ENCODE data around the gene PPP3R1.

Gene PPP3R1

DNA sequence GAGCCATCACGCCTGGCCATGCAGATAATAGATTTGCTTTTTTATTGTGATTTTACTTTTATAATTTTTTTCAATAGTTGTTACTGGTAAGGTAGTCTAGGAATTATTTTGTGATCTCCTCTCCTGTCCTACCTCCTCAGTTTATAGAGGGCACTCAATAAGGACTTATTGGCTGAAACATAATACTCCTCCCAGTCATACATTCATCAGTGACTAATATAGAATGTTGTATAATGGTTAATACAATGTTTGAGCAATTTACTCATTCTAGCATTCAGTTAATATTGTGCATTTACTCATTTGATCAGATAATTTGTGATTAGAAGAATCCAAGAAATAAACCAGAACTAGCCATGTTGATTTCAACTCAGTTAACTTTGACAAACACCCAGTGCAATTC is 25.8 kb upstream of the PPP3R1 start:
- H4K91ac ChIP-seq (ENCODE audit: low read depth, low read length): no peak overlapping the region
- no peaks in the 10 kb centered on the region for H3K9me3 ChIP-seq (ENCODE audit: insufficient read depth, low read depth, low read length)
- H3K4me1 ChIP-seq (ENCODE audit: control insufficient read depth in 1 of 2, insufficient read depth in 2 of 2, low read length in 2 of 2): no peaks in the 10 kb centered on the region
- no peak overlapping the region for H3K18ac ChIP-seq (ENCODE audit: low read length)
- no CpG with 5 or more reads among the region's 1 CpG for WGBS (ENCODE audit: extremely low coverage, insufficient coverage, insufficient read length)
- H3K4me2 ChIP-seq (ENCODE audit: low read length): no peak overlapping the region
- H2BK12ac ChIP-seq (ENCODE audit: low read length): no peak overlapping the region
- H2BK120ac ChIP-seq (ENCODE audit: insufficient read depth, low read length, poor library complexity): no peak overlapping the region
- no peak overlapping the region for H4K8ac ChIP-seq (ENCODE audit: low read depth, low read length)
- no peaks in the 10 kb centered on the region for H3K79me1 ChIP-seq (ENCODE audit: low read length)
- no peak overlapping the region for H2AK5ac ChIP-seq (ENCODE audit: low read length)
- H4K12ac ChIP-seq (ENCODE audit: low read depth, low read length): no peak overlapping the region
- no peak overlapping the region for H3K9ac ChIP-seq (ENCODE audit: low read length)
- H3K27ac ChIP-seq (ENCODE audit: low read depth, low read length): no peak overlapping the region
- H3K36me3 ChIP-seq (ENCODE audit: control insufficient read depth in 1 of 2, insufficient read depth in 2 of 2, low read length in 2 of 2): no peaks in the 10 kb centered on the region
- DNase-seq: no peak
- H3K4ac ChIP-seq (ENCODE audit: low read depth, low read length): no peak overlapping the region
- H2AFZ ChIP-seq (ENCODE audit: insufficient read depth, low read length, poor library complexity): no peak overlapping the region
- no peaks in the 10 kb centered on the region for H3K27me3 ChIP-seq (ENCODE audit: insufficient read depth, low read length)
- H3K23ac ChIP-seq (ENCODE audit: low read length): no peak overlapping the region
- no peaks in the 10 kb centered on the region for H3K79me2 ChIP-seq (ENCODE audit: control insufficient read depth, insufficient read depth, low read length, poor library complexity)
- H3K14ac ChIP-seq (ENCODE audit: low read length): no peak overlapping the region
- H2BK5ac ChIP-seq (ENCODE audit: low read depth, low read length, poor library complexity): no peak overlapping the region
- no peak overlapping the region for H3K4me3 ChIP-seq (ENCODE audit: low read depth, low read length)

- H3K79me2 ChIP-seq (ENCODE audit: control insufficient read depth, insufficient read depth, low read length, poor library complexity): no peaks in the 10 kb centered on the region
- no peak overlapping the region for H3K9ac ChIP-seq (ENCODE audit: low read length)
- no peak overlapping the region for H2BK5ac ChIP-seq (ENCODE audit: low read depth, low read length, poor library complexity)
- H4K12ac ChIP-seq (ENCODE audit: low read depth, low read length): no peak overlapping the region
- no peak overlapping the region for H2AFZ ChIP-seq (ENCODE audit: insufficient read depth, low read length, poor library complexity)
- H2BK12ac ChIP-seq (ENCODE audit: low read length): no peak overlapping the region
- no peak overlapping the region for H2AK5ac ChIP-seq (ENCODE audit: low read length)
- H3K4me1 ChIP-seq (ENCODE audit: control insufficient read depth in 1 of 2, insufficient read depth in 2 of 2, low read length in 2 of 2): no peaks in the 10 kb centered on the region
- no peaks in the 10 kb centered on the region for H3K79me1 ChIP-seq (ENCODE audit: low read length)
- no peak overlapping the region for H3K14ac ChIP-seq (ENCODE audit: low read length)
- no peak for DNase-seq
- no peaks in the 10 kb centered on the region for H3K9me3 ChIP-seq (ENCODE audit: insufficient read depth, low read depth, low read length)
- no peak overlapping the region for H4K8ac ChIP-seq (ENCODE audit: low read depth, low read length)
- no peak overlapping the region for H2BK120ac ChIP-seq (ENCODE audit: insufficient read depth, low read length, poor library complexity)
- no peak overlapping the region for H3K4me2 ChIP-seq (ENCODE audit: low read length)
- no peak overlapping the region for H3K23ac ChIP-seq (ENCODE audit: low read length)
- H3K18ac ChIP-seq (ENCODE audit: low read length): no peak overlapping the region
- H3K4me3 ChIP-seq (ENCODE audit: low read depth, low read length): no peak overlapping the region
- no peak overlapping the region for H4K91ac ChIP-seq (ENCODE audit: low read depth, low read length)
- no peaks in the 10 kb centered on the region for H3K36me3 ChIP-seq (ENCODE audit: control insufficient read depth in 1 of 2, insufficient read depth in 2 of 2, low read length in 2 of 2)
- no peak overlapping the region for H3K27ac ChIP-seq (ENCODE audit: low read depth, low read length)
- H3K4ac ChIP-seq (ENCODE audit: low read depth, low read length): no peak overlapping the region
- no peaks in the 10 kb centered on the region for H3K27me3 ChIP-seq (ENCODE audit: insufficient read depth, low read length)
- WGBS (ENCODE audit: extremely low coverage, insufficient coverage, insufficient read length): no CpG with 5 or more reads among the region's 3 CpGs
Observed at GRCh38 chr2:68274022-68274421, 21.7 kb upstream of the PPP3R1 start.

DNA sequence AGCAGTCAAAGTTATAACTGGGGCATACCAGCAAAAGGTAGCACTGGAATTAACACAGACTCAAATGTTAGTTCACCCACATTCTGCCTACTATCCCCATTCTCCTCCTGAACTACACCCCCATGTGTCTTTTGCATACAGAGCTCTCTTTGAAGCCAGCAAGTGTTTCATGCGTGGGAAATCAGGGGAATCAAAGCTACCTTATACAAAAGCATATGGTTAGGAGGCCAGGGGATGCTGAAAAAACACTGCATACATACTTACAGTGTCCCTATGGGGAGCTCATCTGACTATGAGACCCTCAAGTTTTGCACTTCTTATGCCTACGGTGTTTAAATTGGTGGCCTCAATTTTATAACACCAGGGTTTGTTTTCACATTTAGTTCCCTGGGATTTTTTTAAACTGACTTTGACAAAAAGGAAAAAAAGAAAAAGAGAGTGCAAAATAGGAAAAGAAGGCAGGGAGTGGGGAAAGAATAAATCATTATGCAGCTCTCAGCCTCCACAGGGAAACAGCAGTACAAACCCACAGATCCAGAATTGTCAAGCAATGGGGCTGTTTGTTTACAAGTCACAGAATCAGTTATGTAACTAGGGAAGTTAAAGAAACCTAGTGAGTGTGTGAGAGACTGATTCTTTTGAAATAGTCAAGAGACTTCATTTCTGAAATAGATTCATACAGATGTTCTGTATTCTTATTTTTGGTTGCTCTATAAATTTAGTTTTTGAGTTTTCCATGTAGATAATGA is 20.1 kb upstream of the PPP3R1 start:
- no peak for DNase-seq
- H3K79me2 ChIP-seq (ENCODE audit: control insufficient read depth, insufficient read depth, low read length, poor library complexity): no peaks in the 10 kb centered on the region
- no peak overlapping the region for H4K12ac ChIP-seq (ENCODE audit: low read depth, low read length)
- no peak overlapping the region for H2AK5ac ChIP-seq (ENCODE audit: low read length)
- H2BK12ac ChIP-seq (ENCODE audit: low read length): no peak overlapping the region
- H3K4me3 ChIP-seq (ENCODE audit: low read depth, low read length): no peak overlapping the region
- no peak overlapping the region for H3K9ac ChIP-seq (ENCODE audit: low read length)
- no peak overlapping the region for H2BK120ac ChIP-seq (ENCODE audit: insufficient read depth, low read length, poor library complexity)
- H3K27ac ChIP-seq (ENCODE audit: low read depth, low read length): no peak overlapping the region
- no peaks in the 10 kb centered on the region for H3K4me1 ChIP-seq (ENCODE audit: control insufficient read depth in 1 of 2, insufficient read depth in 2 of 2, low read length in 2 of 2)
- no peak overlapping the region for H2AFZ ChIP-seq (ENCODE audit: insufficient read depth, low read length, poor library complexity)
- H3K9me3 ChIP-seq (ENCODE audit: insufficient read depth, low read depth, low read length): no peaks in the 10 kb centered on the region
- no peak overlapping the region for H3K4ac ChIP-seq (ENCODE audit: low read depth, low read length)
- no peak overlapping the region for H4K91ac ChIP-seq (ENCODE audit: low read depth, low read length)
- no peak overlapping the region for H2BK5ac ChIP-seq (ENCODE audit: low read depth, low read length, poor library complexity)
- H3K79me1 ChIP-seq (ENCODE audit: low read length): no peaks in the 10 kb centered on the region
- no peaks in the 10 kb centered on the region for H3K27me3 ChIP-seq (ENCODE audit: insufficient read depth, low read length)
- no CpG with 5 or more reads among the region's 2 CpGs for WGBS (ENCODE audit: extremely low coverage, insufficient coverage, insufficient read length)
- no peak overlapping the region for H4K8ac ChIP-seq (ENCODE audit: low read depth, low read length)
- H3K23ac ChIP-seq (ENCODE audit: low read length): no peak overlapping the region
- H3K14ac ChIP-seq (ENCODE audit: low read length): no peak overlapping the region
- H3K4me2 ChIP-seq (ENCODE audit: low read length): no peak overlapping the region
- no peak overlapping the region for H3K18ac ChIP-seq (ENCODE audit: low read length)
- H3K36me3 ChIP-seq (ENCODE audit: control insufficient read depth in 1 of 2, insufficient read depth in 2 of 2, low read length in 2 of 2): no peaks in the 10 kb centered on the region

- no peak overlapping the region for H3K18ac ChIP-seq (ENCODE audit: low read length)
Observed at GRCh38 chr2:68266655-68267054, 14.3 kb upstream of the PPP3R1 start.

More at GRCh38 chr2:68266655-68267054, 14.3 kb upstream of the PPP3R1 start:
- Histone ChIP-seq H4K12ac (ENCODE audit: low read depth, low read length) (no peak overlapping the region), H3K4me3 (ENCODE audit: low read depth, low read length) (no peak overlapping the region), H3K79me2 (ENCODE audit: control insufficient read depth, insufficient read depth, low read length, poor library complexity) (no peaks in the 10 kb centered on the region), H2BK120ac (ENCODE audit: insufficient read depth, low read length, poor library complexity) (no peak overlapping the region), H4K8ac (ENCODE audit: low read depth, low read length) (no peak overlapping the region), H3K79me1 (ENCODE audit: low read length) (no peaks in the 10 kb centered on the region), H2AFZ (ENCODE audit: insufficient read depth, low read length, poor library complexity) (no peak overlapping the region), H3K4me1 (ENCODE audit: control insufficient read depth in 1 of 2, insufficient read depth in 2 of 2, low read length in 2 of 2) (no peaks in the 10 kb centered on the region), H3K9me3 (ENCODE audit: insufficient read depth, low read depth, low read length) (no peaks in the 10 kb centered on the region), H4K91ac (ENCODE audit: low read depth, low read length) (no peak overlapping the region), H2AK5ac (ENCODE audit: low read length) (no peak overlapping the region), H3K14ac (ENCODE audit: low read length) (no peak overlapping the region), H2BK5ac (ENCODE audit: low read depth, low read length, poor library complexity) (no peak overlapping the region), H3K9ac (ENCODE audit: low read length) (no peak overlapping the region), H3K4me2 (ENCODE audit: low read length) (no peak overlapping the region), H3K23ac (ENCODE audit: low read length) (no peak overlapping the region), H3K36me3 (ENCODE audit: control insufficient read depth in 1 of 2, insufficient read depth in 2 of 2, low read length in 2 of 2) (no peaks in the 10 kb centered on the region), H2BK12ac (ENCODE audit: low read length) (no peak overlapping the region), H3K4ac (ENCODE audit: low read depth, low read length) (no peak overlapping the region), H3K27me3 (ENCODE audit: insufficient read depth, low read length) (no peaks in the 10 kb centered on the region), H3K27ac (ENCODE audit: low read depth, low read length) (no peak overlapping the region)
- WGBS (ENCODE audit: extremely low coverage, insufficient coverage, insufficient read length): no CpG with 5 or more reads among the region's 1 CpG
- DNase-seq: no peak

Measured in trophoblast cell (in vitro differentiated cells and primary cell).